NT2/D1 (cell line): Measurements from ENCODE around the gene ITPKB.

Experiments used
- DNase-seq: peaks from one replicate; pipeline ENCODE4 v3.0.0-alpha.2; 2011; ENCODE audit warnings: low read depth, low spot score
- H3K27me3 ChIP-seq: 2 replicates; pipeline ENCODE4 v1.6.0; 2011; ENCODE audit warnings: mild to moderate bottlenecking; ENCODE audit not compliant: insufficient read length, insufficient read depth
- H3K36me3 ChIP-seq: 2 replicates; pipeline ENCODE4 v1.6.1; 2011; ENCODE audit warnings: mild to moderate bottlenecking, low read length, mixed read lengths; ENCODE audit not compliant: insufficient read depth, insufficient read length
- H3K4me1 ChIP-seq: 2 replicates; pipeline ENCODE4 v1.5.1; 2011; ENCODE audit not compliant: insufficient read depth, insufficient read length
- H3K4me3 ChIP-seq: 2 replicates; pipeline ENCODE4 v1.5.1; 2011; ENCODE audit warnings: low read depth; ENCODE audit not compliant: insufficient read length
- H3K9ac ChIP-seq: 2 replicates; pipeline ENCODE4 v1.6.0; 2011; ENCODE audit warnings: low read depth; ENCODE audit not compliant: insufficient read length
- H3K9me3 ChIP-seq: 2 replicates; pipeline ENCODE4 v1.5.1; 2011; ENCODE audit warnings: mild to moderate bottlenecking, low read length; ENCODE audit not compliant: insufficient read depth
- SUZ12 ChIP-seq: IDR thresholded peaks from 2 replicates; pipeline ENCODE4 v1.6.1; 2011; ENCODE audit not compliant: insufficient read length, insufficient read depth; ENCODE audit errors: extremely low read depth
- YY1 ChIP-seq: IDR thresholded peaks from 2 replicates; pipeline ENCODE4 v1.6.1; 2011; ENCODE audit not compliant: insufficient read length, insufficient read depth
- ZNF274 ChIP-seq: IDR thresholded peaks from 2 replicates; pipeline ENCODE4 v1.6.1; 2011; ENCODE audit warnings: mild to moderate bottlenecking, low read depth, low read length

ITPKB gene

GRCh38 chr1:226734611-226735153 is 4.4 kb downstream of the ITPKB start:
- peaks cover 48% of the 10 kb centered on the region for H3K36me3 ChIP-seq
- H3K4me1 ChIP-seq, result peaks cover 14% of the 10 kb centered on the region
- H3K27me3 ChIP-seq, result no peaks in the 10 kb centered on the region
- H3K4me3 ChIP-seq, result no peak overlapping the region
- H3K9me3 ChIP-seq, result no peaks in the 10 kb centered on the region
- no peak overlapping the region for H3K9ac ChIP-seq
- DNase-seq, result no peak
- TF ChIP-seq YY1 (no peak), SUZ12 (no peak), ZNF274 (no peak)

GRCh38 chr1:226733876-226734275 is 5.2 kb downstream of the ITPKB start:
- H3K4me3 ChIP-seq, result no peak overlapping the region
- H3K9ac ChIP-seq, result no peak overlapping the region
- H3K27me3 ChIP-seq, result no peaks in the 10 kb centered on the region
- peaks cover 14% of the 10 kb centered on the region for H3K4me1 ChIP-seq
- H3K36me3 ChIP-seq, result peaks cover 50% of the 10 kb centered on the region
- TF ChIP-seq SUZ12 (no peak), ZNF274 (no peak), YY1 (no peak)
- no peak for DNase-seq
- no peaks in the 10 kb centered on the region for H3K9me3 ChIP-seq

- no peak overlapping the region for H3K9ac ChIP-seq
- H3K4me3 ChIP-seq, result no peak overlapping the region
- no peaks in the 10 kb centered on the region for H3K27me3 ChIP-seq
- H3K36me3 ChIP-seq, result peaks cover 53% of the 10 kb centered on the region
- H3K9me3 ChIP-seq, result no peaks in the 10 kb centered on the region
- TF ChIP-seq YY1 (no peak), ZNF274 (no peak), SUZ12 (no peak)
- DNase-seq, result no peak
- peaks cover 14% of the 10 kb centered on the region for H3K4me1 ChIP-seq
Measured at GRCh38 chr1:226733304-226733703, 5.8 kb downstream of the ITPKB start.

- H3K4me1 ChIP-seq, result peaks cover 14% of the 10 kb centered on the region
Measured at GRCh38 chr1:226732856-226733291, 6.2 kb downstream of the ITPKB start.

GRCh38 chr1:226731257-226731893 is 7.7 kb downstream of the ITPKB start:
- H3K36me3 ChIP-seq, result peaks cover 48% of the 10 kb centered on the region
- peaks cover 12% of the 10 kb centered on the region for H3K4me1 ChIP-seq
- H3K9ac ChIP-seq, result no peak overlapping the region

More at GRCh38 chr1:226732856-226733291, 6.2 kb downstream of the ITPKB start:
- no peak for DNase-seq
- Histone ChIP-seq H3K9me3 (no peaks in the 10 kb centered on the region), H3K9ac (no peak overlapping the region), H3K36me3 (peaks cover 53% of the 10 kb centered on the region), H3K4me3 (no peak overlapping the region), H3K27me3 (no peaks in the 10 kb centered on the region)
- TF ChIP-seq YY1 (no peak), SUZ12 (no peak)

GRCh38 chr1:226730836-226731235 is 8.2 kb downstream of the ITPKB start:
- no peak for DNase-seq
- no peak overlapping the region for H3K9ac ChIP-seq
- no peak overlapping the region for H3K4me3 ChIP-seq
- no peak for TF ChIP-seq SUZ12
- no peak for TF ChIP-seq YY1
- TF ChIP-seq ZNF274, result no peak
- H3K27me3 ChIP-seq, result no peaks in the 10 kb centered on the region
- peaks cover 48% of the 10 kb centered on the region for H3K36me3 ChIP-seq
- H3K4me1 ChIP-seq, result peaks cover 12% of the 10 kb centered on the region
- no peaks in the 10 kb centered on the region for H3K9me3 ChIP-seq

More at GRCh38 chr1:226731257-226731893, 7.7 kb downstream of the ITPKB start:
- DNase-seq, result no peak
- no peak overlapping the region for H3K4me3 ChIP-seq
- no peaks in the 10 kb centered on the region for H3K9me3 ChIP-seq
- TF ChIP-seq YY1 (no peak), ZNF274 (no peak), SUZ12 (no peak)
- H3K27me3 ChIP-seq, result no peaks in the 10 kb centered on the region

GRCh38 chr1:226730071-226730470 is 9.0 kb downstream of the ITPKB start:
- peaks cover 44% of the 10 kb centered on the region for H3K36me3 ChIP-seq
- H3K4me1 ChIP-seq, result peaks cover 12% of the 10 kb centered on the region
- no peaks in the 10 kb centered on the region for H3K9me3 ChIP-seq
- H3K4me3 ChIP-seq, result no peak overlapping the region
- H3K27me3 ChIP-seq, result no peaks in the 10 kb centered on the region
- DNase-seq, result no peak
- TF ChIP-seq SUZ12, result no peak
- TF ChIP-seq ZNF274, result no peak
- TF ChIP-seq YY1, result no peak
- no peak overlapping the region for H3K9ac ChIP-seq
